GM18873 (cell line): ENCODE data around the gene ABCC8.

Experiments used
- ATAC-seq: cut with Tn5 transposase; IDR thresholded peaks from one replicate; pipeline ENCODE4 v1.9.1; 2021; ENCODE audit warnings: mild to moderate bottlenecking, moderate library complexity, moderate number of reproducible peaks; ENCODE audit not compliant: unreplicated experiment, low FRiP score

ABCC8 gene

GRCh38 chr11:17391493-17392355, 84.9 kb downstream of the ABCC8 start:
- no peak for ATAC-seq

DNA sequence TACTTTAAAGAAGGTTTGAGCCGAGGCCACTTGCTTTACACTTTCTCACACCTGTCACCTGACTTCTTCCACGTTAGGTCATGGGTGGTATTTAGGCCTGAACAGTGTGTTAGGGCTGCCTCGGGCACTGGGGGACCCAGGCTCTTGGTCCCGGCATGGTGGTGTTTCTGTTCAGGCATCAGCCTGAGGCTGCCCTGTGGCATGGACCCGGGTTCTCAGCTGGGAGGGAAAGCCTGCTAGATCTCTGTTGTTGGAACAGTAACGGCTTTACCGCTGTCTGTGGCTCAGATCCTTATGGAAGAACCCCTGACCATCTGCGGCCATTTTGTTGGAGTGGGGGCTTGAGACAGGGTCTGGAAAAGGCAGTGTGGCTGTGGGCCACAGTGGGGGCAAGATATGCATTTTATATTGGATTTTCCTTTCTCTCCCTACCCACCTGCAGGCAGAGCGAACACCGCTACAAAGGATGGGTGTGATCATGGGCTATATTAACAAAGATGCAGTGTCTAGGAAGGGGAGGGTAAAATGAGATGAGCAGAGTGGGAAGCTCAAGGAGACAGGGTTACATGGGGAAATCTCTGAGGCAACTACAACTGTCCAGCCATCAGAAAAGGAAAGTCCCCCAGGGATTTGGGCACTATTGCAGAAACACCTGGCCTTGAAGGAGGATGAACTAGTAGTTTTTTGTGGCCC, 86.5 kb downstream of the ABCC8 start:
- no peak for ATAC-seq

DNA sequence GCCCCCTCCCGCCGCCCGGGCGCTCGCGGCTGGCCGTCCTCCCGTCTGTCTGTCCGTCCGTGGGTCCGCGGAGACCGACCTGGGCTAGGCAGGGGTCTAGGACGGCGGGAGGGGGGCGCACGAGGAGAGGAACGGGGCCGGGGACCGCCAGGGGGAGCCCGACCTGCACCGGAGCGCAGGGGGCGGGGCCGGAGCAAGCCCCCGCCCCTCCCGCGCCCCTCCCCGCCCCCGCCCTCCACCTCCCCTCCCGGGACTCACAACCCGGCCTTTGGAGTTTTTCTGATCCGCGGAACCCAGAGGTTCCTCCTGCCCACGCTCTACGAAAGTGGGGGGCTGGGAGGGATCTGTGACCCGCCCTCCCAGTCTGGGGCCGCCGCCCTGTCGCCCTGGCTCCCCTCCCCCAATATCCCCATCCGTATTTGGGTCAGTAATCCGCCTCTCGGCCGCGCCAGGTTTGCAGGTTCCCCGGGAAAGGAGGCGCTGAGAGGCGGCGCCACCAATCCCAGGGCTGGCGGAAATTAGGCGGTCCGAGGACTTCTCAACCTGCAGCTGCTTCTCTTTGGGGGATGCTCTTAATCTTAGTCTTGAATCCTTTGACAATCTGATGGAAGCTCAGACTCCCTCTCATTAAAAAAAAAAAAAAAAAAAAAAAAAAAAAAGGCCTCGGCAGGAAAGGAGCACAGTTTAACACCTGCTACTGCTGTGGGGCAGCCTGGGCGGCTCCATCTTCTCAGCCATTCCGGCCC, 87.3 kb downstream of the ABCC8 start:
- ATAC-seq = no peak

DNA sequence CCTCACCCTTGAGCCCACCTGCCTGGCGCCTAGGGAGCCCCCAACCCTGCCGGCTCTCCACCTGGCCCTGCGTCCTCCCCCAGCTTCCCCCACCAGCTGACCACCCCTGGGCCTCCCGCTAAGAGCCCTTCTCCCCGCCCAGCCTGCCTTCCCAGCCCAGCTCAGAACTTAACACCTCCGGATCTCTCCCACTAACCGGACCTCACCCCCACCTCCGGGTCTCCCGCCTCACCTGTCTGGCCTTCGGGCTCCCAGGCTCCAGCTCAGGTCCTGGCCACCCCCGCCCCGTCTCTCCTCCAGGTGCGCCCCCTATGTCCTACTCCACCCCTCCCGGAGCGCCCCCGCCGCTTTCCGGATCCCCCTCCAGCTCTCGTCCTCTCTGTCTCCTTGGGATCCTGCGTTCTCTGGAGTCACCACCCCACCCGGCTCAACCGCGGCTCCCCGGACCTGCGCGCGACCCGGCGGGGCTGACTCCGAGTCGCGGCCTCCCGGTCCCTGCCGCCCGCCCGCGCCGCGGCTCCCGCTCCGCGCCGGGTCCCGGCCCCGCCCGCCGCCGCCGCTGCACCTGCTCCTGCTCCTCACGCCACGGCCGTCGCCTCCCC, 87.9 kb downstream of the ABCC8 start, which contains the start of gene KCNJ11:
TSS of gene KCNJ11 (minus strand) at position 51 of the 602 bp plus-strand sequence. CDS start 568 bp downstream, outside the sequence.
- ATAC-seq = no peak

GRCh38 chr11:17387811-17388210, 88.8 kb downstream of the ABCC8 start:
- ATAC-seq = no peak

DNA sequence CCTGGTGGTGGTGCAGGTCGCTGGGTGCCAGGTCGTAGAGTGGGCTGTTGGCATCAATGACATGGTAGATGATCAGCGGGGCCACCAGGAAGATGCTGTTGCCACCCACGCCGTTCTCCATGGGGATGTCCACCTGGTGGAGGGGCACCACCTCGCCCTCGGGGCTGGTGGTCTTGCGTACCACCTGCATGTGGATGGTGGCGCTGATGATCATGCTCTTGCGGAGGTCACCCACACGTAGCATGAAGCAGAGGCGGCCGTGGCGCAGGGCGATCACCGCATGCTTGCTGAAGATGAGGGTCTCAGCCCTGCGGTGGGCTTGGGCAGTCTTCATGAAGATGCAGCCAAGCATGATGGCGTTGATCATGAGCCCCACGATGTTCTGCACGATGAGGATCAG, 89.4 kb downstream of the ABCC8 start:
- ATAC-seq = no peak

DNA sequence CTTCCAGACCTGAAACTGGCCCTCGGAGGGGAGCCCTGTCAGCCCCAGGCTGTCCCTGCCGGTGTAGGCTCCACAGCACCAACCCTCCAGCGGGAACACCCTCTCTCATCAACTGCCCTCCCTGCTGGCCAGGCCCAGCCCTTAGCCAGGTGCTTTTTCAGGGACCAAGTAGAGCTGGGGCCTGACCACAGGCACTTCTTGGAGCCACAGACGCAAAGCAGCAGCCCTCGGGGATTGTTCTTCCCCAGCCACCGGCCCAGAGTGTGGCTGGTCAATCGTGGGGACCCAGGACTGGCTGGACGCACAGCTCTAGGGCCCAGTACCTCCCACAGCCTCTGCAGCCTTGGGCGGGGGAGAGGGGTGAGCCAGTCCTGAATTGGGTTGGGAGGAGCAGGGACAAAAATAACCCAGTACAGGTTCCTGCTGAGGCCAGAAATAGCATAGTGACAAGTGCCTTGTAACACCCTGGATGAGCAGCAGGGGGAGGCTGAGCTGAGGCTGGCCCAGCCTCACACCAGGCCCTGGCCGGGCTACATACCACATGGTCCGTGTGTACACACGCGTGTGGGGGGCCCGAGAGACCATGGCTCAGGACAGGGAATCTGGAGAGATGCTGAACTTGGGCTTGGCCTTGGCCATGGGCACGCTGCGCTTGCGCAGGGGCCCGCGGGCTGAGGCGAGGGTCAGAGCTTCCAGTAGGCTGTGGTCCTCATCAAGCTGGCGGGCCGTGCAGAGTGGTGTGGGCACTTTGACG, 90.1 kb downstream of the ABCC8 start:
- peak; percentile 52 for ATAC-seq

DNA sequence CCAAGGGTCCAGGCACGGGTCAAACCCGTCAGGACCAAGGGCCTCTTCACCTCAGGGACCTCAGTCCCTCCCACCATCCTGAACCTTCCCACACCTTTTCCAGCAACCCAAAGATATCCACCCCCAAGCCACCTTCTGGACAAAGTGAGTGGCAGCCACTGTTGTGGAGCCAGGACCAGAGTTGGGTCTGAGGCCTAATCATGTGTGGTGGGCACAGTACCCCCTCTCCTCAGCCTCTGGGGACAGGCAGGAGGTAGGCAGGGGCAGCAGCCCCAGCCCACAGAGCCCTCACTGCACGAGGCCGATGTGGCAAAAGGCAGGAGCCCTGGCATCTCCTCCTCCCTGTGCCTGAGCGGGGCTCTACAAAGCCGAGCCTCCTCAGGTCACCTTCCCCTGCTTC, 90.7 kb downstream of the ABCC8 start:
- no peak for ATAC-seq

GRCh38 chr11:17385492-17385891, 91.2 kb downstream of the ABCC8 start:
- ATAC-seq = no peak

GRCh38 chr11:17384002-17384511, 92.6 kb downstream of the ABCC8 start:
- ATAC-seq = no peak

DNA sequence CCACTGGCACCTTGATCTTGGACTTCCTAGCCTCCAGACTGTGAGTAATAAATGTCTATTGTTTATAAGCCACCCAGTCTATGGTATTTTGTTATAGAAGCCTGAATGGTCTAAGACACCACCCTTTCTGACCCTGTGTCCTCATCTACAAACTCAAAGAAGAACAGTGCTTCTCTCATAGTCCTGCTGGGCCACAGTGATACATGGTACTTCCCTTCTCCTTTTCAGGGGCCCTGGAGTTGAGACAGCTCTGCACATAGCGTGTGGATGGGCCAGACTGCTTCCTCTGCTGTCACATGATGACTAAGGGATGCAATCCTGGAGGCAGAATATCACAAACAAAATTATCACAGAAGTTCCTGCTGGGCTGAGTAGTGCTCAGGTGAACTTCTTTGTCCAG, 93.2 kb downstream of the ABCC8 start:
- no peak for ATAC-seq

- ATAC-seq = no peak
Observed at GRCh38 chr11:17382046-17382728, 94.5 kb downstream of the ABCC8 start.

- ATAC-seq = no peak
Observed at GRCh38 chr11:17381156-17381555, 95.5 kb downstream of the ABCC8 start.

- ATAC-seq = no peak
Observed at GRCh38 chr11:17379383-17380180, 97.1 kb downstream of the ABCC8 start.

- ATAC-seq = no peak
Observed at GRCh38 chr11:17378655-17379054, 98.0 kb downstream of the ABCC8 start.

DNA sequence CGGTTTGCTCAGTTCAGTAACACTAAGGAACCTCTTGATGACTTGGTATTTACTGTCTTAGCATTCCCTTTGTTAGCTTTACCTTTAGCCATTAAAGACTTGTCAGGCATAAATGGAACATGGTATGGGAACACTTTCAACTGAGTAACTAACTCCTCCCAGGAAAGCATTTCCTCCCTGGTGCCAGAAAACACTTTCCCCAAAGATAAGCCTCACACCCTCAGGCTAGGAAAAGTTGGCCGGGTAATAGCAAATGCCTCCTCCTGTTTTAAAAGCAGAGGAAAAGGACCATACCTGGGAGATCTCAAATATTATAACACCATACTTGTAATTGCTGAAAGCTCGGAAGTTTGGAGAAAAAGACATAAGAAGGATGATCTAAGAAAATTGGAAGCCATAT, 100.2 kb downstream of the ABCC8 start:
- ATAC-seq = no peak

GRCh38 chr11:17375547-17375946, 101.1 kb downstream of the ABCC8 start:
- no peak for ATAC-seq

- ATAC-seq = no peak
Observed at GRCh38 chr11:17371614-17372013, 105.0 kb downstream of the ABCC8 start.
